Activated naive CD4-positive, alpha-beta T cell treated with anti-CD3 and anti-CD28 coated beads, Interleukin-2, amount 50 U/mL, for 72 hours (primary cell): ENCODE results near the gene PFDN4. TPM values are rescaled to one million over a fixed set of nuclear protein-coding genes. Genes with fewer than 3 reads are reported as not detected.

Experiments
- ATAC-seq, 2 donors: fragments of 150-1000 bp; cut with Tn5 transposase; 2 replicates each; pipeline ENCODE4 v1.10.0; 2021; ENCODE audit warnings: mild to moderate bottlenecking in 2 of 2, moderate library complexity in 2 of 2
- DNase-seq, 2 donors: peaks; one replicate each; pipeline ENCODE4 v3.0.0; 2021 to 2022; ENCODE audit warnings: low spot score in 2 of 2
- H3K27ac Mint-ChIP-seq, 2 donors: one replicate each; pipeline ENCODE4 v1.8.0; 2022; ENCODE audit warnings: mild to moderate bottlenecking in 2 of 2, mixed read lengths in 2 of 2
- H3K36me3 Mint-ChIP-seq, 2 donors: one replicate each; pipeline ENCODE4 v1.8.0; 2022; ENCODE audit warnings: mixed read lengths in 2 of 2
- H3K9me3 Mint-ChIP-seq, 2 donors: one replicate each; pipeline ENCODE4 v1.8.0; 2022; ENCODE audit warnings: mixed read lengths in 2 of 2
- total RNA-seq, 2 donors: library from RNA; stranded (reverse); gene quantifications; one replicate each; pipeline ENCODE4 v1.2.3, GENCODE V29; 2022

The PFDN4 gene
- total RNA-seq, 2 donors from 2014 or later: 52.0 to 62.1 TPM

DNA sequence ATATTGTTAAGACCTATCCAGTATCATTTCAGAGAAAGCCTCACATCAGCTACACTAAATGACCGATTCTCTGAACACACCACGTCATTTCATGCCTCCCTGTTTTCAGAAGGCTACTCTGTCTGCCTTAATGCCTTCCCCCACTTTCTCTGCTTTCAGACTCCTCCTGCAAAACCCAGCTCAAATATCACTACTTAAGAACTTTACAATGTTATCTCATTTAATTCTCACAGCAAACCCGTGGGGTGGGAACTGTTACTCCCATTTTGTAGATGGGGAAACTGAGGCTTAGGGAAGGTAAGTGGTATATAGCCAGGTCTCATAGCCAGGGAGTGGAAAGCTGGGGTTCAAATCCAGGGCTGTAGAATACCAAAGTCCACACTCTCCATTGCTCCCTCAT is 36.9 kb upstream of the PFDN4 start:
- peaks cover 0 to 5% of the 10 kb centered on the region in 2 donors for H3K36me3 Mint-ChIP-seq
- no peak overlapping the region for H3K27ac Mint-ChIP-seq
- H3K9me3 Mint-ChIP-seq: no peaks in the 10 kb centered on the region
- DNase-seq (no peak), ATAC-seq (no peak)

DNA sequence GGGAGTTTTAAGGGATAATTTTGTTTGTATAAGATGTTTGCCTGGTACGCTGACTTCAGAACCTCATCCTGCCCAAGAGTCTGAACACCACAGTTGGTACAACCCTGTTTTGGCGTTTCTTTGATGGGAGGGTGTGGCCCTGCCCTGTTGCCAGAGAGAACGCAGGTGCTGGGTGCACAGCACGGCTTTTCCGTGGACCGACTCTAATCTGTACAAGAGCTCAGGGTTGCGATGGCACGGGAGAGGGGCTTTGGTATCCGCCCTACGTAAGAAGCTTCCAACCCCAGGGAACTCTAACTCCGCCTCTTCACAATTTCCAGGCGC is 35.4 kb upstream of the PFDN4 start:
- ATAC-seq (no peak), DNase-seq (no peak)
- no peaks in the 10 kb centered on the region for H3K9me3 Mint-ChIP-seq
- no peak overlapping the region for H3K27ac Mint-ChIP-seq
- H3K36me3 Mint-ChIP-seq: peaks cover 0 to 5% of the 10 kb centered on the region in 2 donors

DNA sequence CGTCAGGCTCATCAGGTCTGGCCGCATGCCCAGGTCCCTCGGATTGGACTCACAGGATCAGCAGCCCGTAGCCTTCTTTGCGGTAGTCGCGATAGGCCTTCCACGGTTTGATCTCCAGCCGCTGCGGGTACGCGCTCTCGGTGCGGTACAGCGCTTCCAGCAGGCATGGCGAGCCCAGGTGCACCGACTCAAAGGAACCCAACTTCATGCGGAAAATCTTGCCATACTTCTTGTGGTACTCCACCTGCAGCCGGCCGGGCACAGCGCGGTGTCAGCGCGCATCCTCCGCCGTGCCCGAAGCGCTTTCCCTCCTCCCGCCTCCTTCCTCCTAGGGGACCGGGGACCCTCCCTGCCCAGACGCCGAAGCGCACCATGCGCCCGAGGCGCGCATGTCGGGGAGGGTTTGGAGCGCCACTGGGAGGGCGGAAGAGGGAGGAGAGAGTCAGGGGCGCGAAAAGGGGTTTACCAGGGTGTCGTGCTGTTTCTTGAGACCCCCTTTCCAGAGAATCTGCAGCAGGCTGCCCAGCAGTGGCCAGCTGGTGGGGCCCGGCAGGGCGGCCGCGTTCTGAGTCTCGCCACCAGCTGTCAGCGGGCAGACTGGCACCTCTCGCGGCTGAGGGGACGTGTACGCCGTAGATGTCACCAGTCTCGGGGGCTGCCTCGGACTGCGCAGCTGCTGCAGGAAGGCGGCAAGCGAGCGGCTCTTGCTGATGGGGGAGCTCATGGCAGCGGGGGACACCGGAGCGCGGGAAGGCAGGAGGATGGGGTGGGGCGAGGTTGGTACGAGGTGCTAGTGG is 34.8 kb upstream of the PFDN4 start:
- Mint-ChIP-seq H3K36me3 (peaks cover 0 to 5% of the 10 kb centered on the region in 2 donors), H3K27ac (no peak overlapping the region), H3K9me3 (no peaks in the 10 kb centered on the region)
- ATAC-seq: peak in 1 of 2 donors; percentile 46
- peak in 1 of 2 donors; percentile 9 for DNase-seq

DNA sequence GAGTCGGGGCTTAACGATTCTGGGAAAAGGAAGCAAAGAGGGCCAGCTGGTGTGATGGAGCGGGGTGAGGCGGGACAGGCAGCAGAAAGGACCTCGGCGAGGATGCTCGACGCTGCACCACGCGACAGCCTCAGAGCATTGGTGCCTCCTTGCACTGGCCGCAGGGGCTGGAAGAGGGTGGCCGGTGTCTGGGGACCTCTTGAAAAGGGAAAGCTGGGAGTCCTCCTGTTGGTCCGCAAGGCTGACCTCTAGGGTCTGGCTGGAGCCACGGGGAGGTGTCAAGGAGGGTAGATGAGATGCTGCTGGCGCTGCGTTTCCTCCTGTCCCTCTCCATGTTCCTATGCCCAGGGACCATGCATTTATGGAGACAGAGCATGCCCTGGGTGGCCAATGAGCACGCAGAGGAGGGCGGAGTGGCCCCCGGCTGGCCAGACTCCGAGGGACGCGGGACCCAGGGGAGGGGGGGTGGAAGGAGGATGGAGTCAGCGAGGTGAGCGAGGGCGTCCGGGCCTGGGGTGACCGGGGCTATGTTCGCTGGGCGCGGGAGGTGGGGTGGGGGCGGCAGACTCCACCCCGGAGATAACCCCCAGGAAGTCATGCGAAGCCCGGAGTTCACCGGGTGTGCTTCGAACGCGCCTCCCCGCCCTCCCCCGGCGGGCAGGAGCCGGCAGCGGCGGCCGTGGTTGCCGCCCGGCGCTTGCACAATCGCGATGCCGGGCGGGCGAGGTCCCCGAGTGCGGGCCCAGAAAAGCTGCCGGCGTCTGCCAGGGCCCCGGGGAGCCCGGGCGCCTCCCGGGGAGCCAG is 34.0 kb upstream of the PFDN4 start, which contains the start of gene CYP24A1:
TSS of gene CYP24A1 (minus strand) at position 334 of the 804 bp plus-strand sequence. CDS start 407 bp downstream, outside the sequence.
- DNase-seq (peak in 1 of 2 donors; percentile 18), ATAC-seq (peak in 1 of 2 donors; percentile 58)
- Mint-ChIP-seq H3K27ac (no peak within 1 kb of the TSS), H3K9me3 (no peaks in the 10 kb centered on the region), H3K36me3 (peaks cover 0 to 5% of the 10 kb centered on the region in 2 donors)

DNA sequence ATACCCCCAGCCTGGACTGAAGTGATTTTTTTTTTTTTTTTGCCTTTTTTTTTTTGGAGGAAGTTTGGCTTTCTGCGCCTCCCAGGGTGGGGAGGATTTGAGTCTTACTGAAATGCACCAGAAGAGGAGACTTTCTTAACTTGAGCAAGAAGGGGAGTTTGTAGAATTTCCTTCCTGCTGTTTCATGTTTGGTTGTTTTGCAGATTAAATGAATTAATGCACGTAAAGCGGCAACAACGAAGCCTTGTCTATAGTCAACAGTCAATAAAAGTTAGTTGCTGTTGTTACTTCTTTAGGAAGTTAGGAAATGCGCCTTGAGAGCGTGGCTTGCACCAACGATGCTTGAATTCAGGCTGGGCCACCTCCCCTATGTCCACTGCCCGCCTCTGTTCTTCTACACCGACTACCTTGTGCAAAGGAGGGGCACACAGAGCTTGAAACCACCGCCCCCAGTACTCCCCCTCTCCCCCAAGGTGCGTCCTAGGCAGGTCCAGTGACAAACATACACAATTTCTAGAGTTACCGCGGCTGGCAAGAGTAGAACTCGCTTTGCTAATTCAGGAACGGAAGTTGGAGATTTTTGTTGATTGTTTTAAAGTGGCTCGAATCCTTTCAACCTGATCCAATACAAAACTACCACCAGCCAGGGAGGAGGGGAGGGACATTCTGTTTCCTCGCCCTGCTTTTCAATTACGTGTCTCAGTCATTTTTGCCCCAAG is 33.3 kb upstream of the PFDN4 start:
- H3K9me3 Mint-ChIP-seq: no peaks in the 10 kb centered on the region
- ATAC-seq (no peak), DNase-seq (no peak)
- peaks cover 0 to 5% of the 10 kb centered on the region in 2 donors for H3K36me3 Mint-ChIP-seq
- H3K27ac Mint-ChIP-seq: no peak overlapping the region

DNA sequence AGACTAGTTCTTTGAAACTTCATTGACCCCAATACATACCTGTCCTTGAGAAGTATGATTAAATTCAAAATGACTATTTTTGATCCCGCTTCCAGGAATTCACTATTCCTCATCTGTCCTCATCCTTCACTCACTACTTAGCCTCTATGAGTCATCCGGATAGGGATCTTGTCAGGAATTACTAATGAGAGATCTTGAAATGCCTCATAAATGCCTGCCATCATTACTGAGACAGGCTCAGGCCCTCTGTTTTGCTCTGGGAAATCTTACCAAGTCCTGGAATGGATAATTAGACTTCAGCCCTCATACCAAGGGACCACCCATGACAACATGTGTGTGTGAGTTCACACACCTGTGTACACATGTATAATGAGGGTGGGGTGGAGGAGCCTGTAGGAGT is 31.3 kb upstream of the PFDN4 start:
- peaks cover 0 to 5% of the 10 kb centered on the region in 2 donors for H3K36me3 Mint-ChIP-seq
- no peaks in the 10 kb centered on the region for H3K9me3 Mint-ChIP-seq
- DNase-seq (no peak), ATAC-seq (no peak)
- no peak overlapping the region for H3K27ac Mint-ChIP-seq

DNA sequence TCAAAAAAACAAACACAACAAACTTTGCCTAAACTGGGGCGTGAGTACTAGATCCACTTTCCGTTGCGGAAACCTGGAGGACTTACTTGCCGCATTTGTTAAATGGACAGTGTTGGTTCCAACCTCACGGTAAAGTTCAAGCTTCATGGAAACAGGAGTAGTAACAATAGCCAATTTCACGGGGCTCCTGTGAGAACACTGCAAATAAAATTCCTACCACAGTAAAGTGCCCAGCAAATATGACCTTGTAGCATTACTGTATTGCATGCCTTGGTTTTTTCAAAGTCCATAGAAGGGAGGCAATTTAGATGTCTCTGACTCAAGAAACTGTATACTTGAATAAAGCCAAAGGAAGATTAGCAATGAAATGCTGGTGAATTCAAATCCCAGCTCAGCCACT is 30.5 kb upstream of the PFDN4 start:
- DNase-seq (no peak), ATAC-seq (no peak)
- no peak overlapping the region for H3K27ac Mint-ChIP-seq
- H3K36me3 Mint-ChIP-seq: peaks cover 0 to 5% of the 10 kb centered on the region in 2 donors
- no peaks in the 10 kb centered on the region for H3K9me3 Mint-ChIP-seq

DNA sequence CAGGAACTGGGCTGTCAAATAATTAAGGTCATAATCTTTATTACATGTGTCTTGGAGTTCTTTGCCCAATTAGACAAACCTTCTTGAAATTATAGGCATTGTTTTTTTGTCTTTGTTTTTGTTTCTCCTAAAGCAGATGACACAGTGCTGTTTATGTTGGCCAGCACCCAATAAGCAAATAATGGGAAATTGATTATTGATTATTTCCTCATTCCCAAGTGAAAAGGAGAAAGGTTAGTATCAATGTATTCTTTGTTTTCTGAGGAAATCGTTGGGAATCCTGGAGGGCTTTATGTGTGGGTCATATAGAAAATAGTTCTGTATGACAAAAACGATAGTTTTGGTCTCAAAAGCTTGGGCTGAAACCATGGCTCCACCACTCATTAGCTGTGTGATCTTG is 29.6 kb upstream of the PFDN4 start:
- Mint-ChIP-seq H3K27ac (no peak overlapping the region), H3K36me3 (peaks cover 0 to 5% of the 10 kb centered on the region in 2 donors), H3K9me3 (no peaks in the 10 kb centered on the region)
- no peak for DNase-seq
- ATAC-seq: no peak

DNA sequence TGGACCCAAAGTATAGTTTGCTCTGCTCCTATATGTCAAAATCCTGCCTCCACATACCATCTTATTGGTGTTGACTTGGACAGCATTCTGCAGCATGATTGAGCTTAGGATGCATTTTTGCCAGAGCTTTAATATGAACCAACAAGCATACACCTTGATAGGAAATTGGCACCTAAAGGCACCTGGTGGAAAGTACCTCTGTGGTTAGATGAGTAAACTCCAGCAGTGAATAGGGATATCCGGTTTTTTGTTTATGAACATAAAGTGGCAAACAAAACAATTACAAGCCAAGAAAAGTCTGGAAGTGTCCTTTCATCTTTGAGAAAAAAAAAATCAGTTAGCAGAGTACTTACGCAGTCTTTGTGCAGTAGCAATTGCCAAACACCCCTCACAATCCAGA is 27.9 kb upstream of the PFDN4 start:
- ATAC-seq: no peak
- Mint-ChIP-seq H3K9me3 (no peaks in the 10 kb centered on the region), H3K36me3 (no peaks in the 10 kb centered on the region), H3K27ac (no peak overlapping the region)
- DNase-seq: no peak

DNA sequence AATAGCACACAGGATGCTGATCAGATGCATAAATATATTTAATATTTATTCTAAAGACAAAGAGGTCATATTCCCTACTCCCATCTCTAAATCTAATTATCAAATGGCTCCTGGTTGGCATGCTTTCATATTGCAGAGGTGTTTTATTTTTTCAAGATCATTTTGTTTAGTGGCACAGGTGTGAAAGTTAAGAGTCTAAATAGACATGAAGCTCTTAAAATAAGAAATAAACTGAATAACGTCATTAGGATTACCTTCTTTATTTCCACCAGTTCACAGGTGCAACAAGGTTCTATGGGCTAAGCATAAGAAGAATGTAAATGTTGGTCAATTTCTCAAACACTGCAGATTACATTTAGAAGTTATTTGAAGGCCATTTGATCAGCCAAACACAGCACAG is 27.0 kb upstream of the PFDN4 start:
- Mint-ChIP-seq H3K9me3 (no peaks in the 10 kb centered on the region), H3K36me3 (no peaks in the 10 kb centered on the region), H3K27ac (no peak overlapping the region)
- ATAC-seq: no peak
- no peak for DNase-seq

DNA sequence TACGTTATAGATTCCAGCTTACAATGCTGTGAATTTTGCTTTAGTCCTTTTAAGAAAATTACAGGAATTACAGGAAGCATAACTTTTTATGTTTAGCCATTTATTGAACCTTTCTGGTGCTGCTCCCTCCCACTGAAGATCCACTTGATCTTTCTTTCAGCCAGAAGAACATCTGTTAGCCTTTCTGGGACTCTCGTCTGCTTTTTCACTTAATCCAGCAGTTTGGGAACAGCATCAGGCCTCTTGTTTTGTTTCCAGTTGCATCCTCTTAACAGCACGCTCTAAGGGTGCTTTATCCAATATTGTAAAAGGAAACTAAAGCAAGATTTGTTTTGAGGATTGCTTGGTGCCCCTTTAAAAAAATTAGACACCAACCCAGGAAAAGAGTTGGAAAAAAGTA is 23.8 kb upstream of the PFDN4 start:
- Mint-ChIP-seq H3K9me3 (no peaks in the 10 kb centered on the region), H3K36me3 (no peaks in the 10 kb centered on the region), H3K27ac (no peak overlapping the region)
- no peak for ATAC-seq
- DNase-seq: no peak

DNA sequence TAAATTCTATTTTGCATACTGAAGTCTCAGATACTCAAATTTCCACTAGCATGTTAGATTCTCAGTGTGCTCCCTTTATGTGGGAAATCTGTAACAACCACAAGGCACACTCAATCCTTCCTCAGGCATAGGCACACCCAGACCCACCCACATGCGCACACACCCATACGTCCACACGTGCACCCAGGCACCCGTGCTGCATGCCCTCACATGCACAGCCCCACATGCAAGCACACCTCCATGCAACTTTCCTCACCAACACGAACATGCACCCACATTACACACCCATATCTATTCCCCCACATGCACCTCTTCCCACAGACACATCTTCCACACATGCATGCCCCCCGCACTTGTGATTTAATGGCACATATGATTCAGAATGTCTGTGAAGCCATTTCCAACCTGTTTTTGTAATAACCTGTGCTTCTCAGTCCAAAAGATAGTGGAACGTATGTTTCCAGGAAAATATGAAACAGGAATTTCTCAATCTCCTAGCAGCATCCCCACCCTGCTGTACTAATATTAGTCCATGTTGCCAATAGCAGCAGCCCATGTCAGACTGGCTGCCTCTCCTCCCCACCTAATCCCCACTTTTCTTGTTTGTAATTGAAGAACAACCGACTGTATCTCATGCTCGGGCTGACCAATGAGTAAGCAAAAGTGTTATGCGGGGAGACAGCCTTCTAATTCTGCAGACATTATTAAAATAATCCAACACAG is 22.8 kb upstream of the PFDN4 start:
- H3K9me3 Mint-ChIP-seq: no peaks in the 10 kb centered on the region

DNA sequence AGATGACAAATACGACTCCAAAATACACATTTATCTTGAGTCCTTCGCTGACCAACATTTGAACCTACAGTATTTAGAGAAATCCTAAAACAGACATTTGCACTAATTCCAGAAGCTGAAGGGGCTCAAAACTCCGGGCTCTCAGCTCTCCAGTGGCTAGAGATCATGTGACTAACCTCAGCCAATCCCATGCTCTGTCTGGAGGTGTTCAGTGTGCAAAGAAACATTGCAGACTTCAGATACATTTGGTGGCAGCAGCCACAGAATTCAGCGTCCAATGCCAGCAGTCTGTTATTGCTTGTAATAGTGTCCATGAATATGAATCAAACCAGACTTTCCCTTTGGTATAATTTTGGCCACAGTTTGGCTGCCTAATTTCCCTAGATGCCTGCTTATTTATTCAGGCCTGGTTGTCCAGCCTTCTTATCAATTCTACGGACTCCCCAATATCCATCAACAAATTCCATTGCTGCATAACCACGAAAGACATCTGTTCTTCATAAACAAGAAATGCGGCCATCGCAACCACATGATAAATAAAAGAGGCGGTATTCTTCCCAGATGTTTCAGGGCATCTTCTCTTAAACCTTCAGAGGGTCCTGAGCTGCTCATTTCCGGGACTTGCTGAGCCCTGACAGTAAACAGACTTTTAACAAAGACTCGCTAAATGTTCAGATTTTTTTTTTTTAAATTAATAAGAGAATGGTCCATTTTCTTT is 19.6 kb upstream of the PFDN4 start:
- H3K27ac Mint-ChIP-seq: no peak overlapping the region
- H3K36me3 Mint-ChIP-seq: no peaks in the 10 kb centered on the region
- no peak for ATAC-seq
- H3K9me3 Mint-ChIP-seq: no peaks in the 10 kb centered on the region
- DNase-seq: no peak

More for the DNA sequence above, 22.8 kb upstream of the PFDN4 start:
- H3K27ac Mint-ChIP-seq: no peak overlapping the region
- H3K36me3 Mint-ChIP-seq: no peaks in the 10 kb centered on the region
- ATAC-seq: no peak
- no peak for DNase-seq

DNA sequence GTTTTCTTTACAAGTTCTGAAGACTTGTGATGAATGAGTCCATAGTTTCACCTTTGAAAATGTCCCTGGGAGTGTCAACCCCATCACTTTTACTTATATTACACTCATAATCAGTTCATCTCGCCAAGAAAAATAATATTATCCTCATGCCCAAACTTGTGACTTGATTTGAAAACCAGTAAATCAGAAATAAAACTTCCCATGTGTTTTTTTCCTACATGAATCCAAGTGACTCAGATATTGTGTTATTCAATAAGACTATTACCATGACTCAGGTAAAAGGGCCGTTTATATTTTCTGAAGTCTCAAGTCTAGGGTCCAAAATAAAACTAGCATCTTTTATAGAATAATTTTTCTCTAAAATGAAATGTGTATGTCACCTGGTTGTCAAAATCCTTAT is 18.3 kb upstream of the PFDN4 start:
- no peak overlapping the region for H3K27ac Mint-ChIP-seq
- no peaks in the 10 kb centered on the region for H3K36me3 Mint-ChIP-seq

DNA sequence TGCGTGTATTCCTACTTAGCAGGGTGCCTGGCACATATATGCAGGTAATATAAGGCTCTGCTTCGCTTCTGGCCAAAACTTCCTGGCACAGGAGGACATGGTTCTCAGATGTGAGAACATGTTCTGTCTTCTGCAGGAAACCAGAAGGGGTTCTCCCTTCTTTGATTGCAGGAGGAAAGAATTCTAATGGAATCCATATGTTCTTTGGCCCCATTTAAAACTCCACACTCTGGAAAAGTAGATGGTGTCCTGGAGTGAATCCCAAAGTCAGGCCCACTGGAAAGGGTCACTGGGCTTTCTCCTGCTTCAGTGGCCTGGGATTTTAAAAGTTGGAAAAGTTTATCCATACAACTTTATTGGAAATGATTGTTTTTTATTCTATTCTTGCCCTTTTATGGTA is 17.7 kb upstream of the PFDN4 start:
- no peak for ATAC-seq
- Mint-ChIP-seq H3K27ac (no peak overlapping the region), H3K9me3 (no peaks in the 10 kb centered on the region), H3K36me3 (no peaks in the 10 kb centered on the region)
- DNase-seq: no peak

More for the DNA sequence above, 18.3 kb upstream of the PFDN4 start:
- no peak for DNase-seq
- no peak for ATAC-seq
- H3K9me3 Mint-ChIP-seq: no peaks in the 10 kb centered on the region

DNA sequence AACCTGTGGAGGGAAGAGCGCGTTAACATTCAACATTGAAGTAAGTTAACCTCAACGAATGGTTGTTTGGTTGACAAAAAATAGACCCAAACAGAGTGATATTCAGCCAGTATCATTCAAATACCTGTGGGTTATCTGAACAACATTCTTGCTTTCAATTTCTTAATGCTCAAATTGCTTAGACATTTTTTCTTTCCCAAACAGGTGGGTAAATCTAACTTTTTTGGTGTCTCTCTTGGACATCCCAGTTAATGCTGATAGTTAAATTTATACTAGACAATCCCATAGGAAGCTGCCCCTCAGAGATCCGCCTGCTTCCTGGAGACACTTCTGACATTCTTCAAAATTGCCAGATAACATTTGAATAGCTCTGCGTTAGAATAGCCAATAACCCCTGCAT is 14.1 kb upstream of the PFDN4 start:
- Mint-ChIP-seq H3K9me3 (no peaks in the 10 kb centered on the region), H3K36me3 (no peaks in the 10 kb centered on the region), H3K27ac (no peak overlapping the region)
- ATAC-seq: no peak
- no peak for DNase-seq
